Activated T-helper 1 cell treated with anti-CD3 and anti-CD28 coated beads, Interleukin-12 subunit alpha, Interleukin-12 subunit beta, Interleukin-2, Interleukin-4 antibody, amounts not matched to agents 30 ng/mL and 10 ng/mL and 1 ng/mL, durations not matched to agents 14 hours and 24 hours and 36 hours (primary cell): Measurements from ENCODE around the gene PRAF2. TPM values are rescaled to one million over a fixed set of nuclear protein-coding genes. Genes with fewer than 3 reads are reported as not detected.

Experiments used
- DNase-seq: peaks from one replicate; pipeline ENCODE4 v3.0.0; 2021; ENCODE audit warnings: low spot score
- H3K27ac Mint-ChIP-seq: one replicate; pipeline ENCODE4 v1.8.0; 2021; ENCODE audit warnings: mild to moderate bottlenecking, mixed read lengths
- H3K27me3 Mint-ChIP-seq: one replicate; pipeline ENCODE4 v1.8.0; 2022; ENCODE audit warnings: mild to moderate bottlenecking, moderate library complexity, mixed read lengths; ENCODE audit not compliant: insufficient read depth
- H3K36me3 Mint-ChIP-seq: one replicate; pipeline ENCODE4 v1.8.0; 2021; ENCODE audit warnings: low read depth, mixed read lengths
- H3K4me1 Mint-ChIP-seq: one replicate; pipeline ENCODE4 v1.8.0; 2021; ENCODE audit warnings: low read depth, mixed read lengths
- H3K4me3 Mint-ChIP-seq: one replicate; pipeline ENCODE4 v1.8.0; 2021; ENCODE audit warnings: mild to moderate bottlenecking, moderate library complexity, mixed read lengths
- H3K9me3 Mint-ChIP-seq: one replicate; pipeline ENCODE4 v1.8.0; 2021; ENCODE audit warnings: mixed read lengths
- intact Hi-C: fragments of 100-400 bp; cut with micrococcal nuclease; formaldehyde crosslinking; loops from one replicate; pipeline ENCODE4 v1.15.1; 2024
- total RNA-seq: library from RNA; stranded (reverse); gene quantifications from 2 replicates; pipeline ENCODE4 v1.2.3, GENCODE V29; 2022

Gene PRAF2
- total RNA-seq, 1 donor from 2014 or later, result 15.4 TPM

- Mint-ChIP-seq H3K4me1 (peaks cover 6% of the 10 kb centered on the region), H3K9me3 (no peaks in the 10 kb centered on the region), H3K36me3 (peaks cover 16% of the 10 kb centered on the region), H3K4me3 (no peak overlapping the region), H3K27ac (no peak overlapping the region), H3K27me3 (no peaks in the 10 kb centered on the region)
- intact Hi-C loops, result no loop called here
- DNase-seq, result no peak
Observed at GRCh38 chrX:49069038-49069437, 4.8 kb downstream of the PRAF2 start.

- H3K9me3 Mint-ChIP-seq, result no peaks in the 10 kb centered on the region
- no peak overlapping the region for H3K27ac Mint-ChIP-seq
- H3K36me3 Mint-ChIP-seq, result peaks cover 7% of the 10 kb centered on the region
- H3K27me3 Mint-ChIP-seq, result no peaks in the 10 kb centered on the region
- DNase-seq, result no peak
- H3K4me3 Mint-ChIP-seq, result no peak overlapping the region
- intact Hi-C loops, result no loop called here
- H3K4me1 Mint-ChIP-seq, result no peaks in the 10 kb centered on the region
Observed at GRCh38 chrX:49067285-49068120, 6.3 kb downstream of the PRAF2 start.

- Mint-ChIP-seq H3K36me3 (peaks cover 7% of the 10 kb centered on the region), H3K4me3 (no peak overlapping the region), H3K27me3 (no peaks in the 10 kb centered on the region), H3K4me1 (no peaks in the 10 kb centered on the region), H3K27ac (no peak overlapping the region), H3K9me3 (no peaks in the 10 kb centered on the region)
- intact Hi-C loops, result no loop called here
- DNase-seq, result no peak
Observed at GRCh38 chrX:49066690-49067089, 7.1 kb downstream of the PRAF2 start.

DNA sequence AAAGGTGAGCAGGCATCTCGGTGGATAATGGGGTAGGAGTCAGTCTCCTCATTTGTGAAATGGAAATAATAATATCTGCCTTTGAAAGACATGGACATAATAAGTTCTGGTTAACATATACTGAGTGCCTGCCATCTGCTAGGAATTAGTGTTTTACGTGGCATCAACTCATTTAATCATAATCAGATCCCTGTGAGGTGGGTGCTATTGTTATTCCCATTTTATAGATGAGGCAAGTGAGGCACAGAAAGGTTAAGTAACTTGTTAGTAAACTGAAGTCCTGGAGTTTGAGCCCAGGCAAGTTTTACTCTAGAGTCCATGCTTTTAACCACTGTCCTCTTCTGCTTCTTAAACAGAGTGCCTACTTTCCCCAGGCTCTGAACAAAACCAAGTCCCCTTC is 7.5 kb downstream of the PRAF2 start:
- no peaks in the 10 kb centered on the region for H3K4me1 Mint-ChIP-seq
- H3K27ac Mint-ChIP-seq, result no peak overlapping the region
- no peak overlapping the region for H3K4me3 Mint-ChIP-seq
- H3K36me3 Mint-ChIP-seq, result peaks cover 8% of the 10 kb centered on the region
- no peak for DNase-seq
- no peaks in the 10 kb centered on the region for H3K27me3 Mint-ChIP-seq
- no peaks in the 10 kb centered on the region for H3K9me3 Mint-ChIP-seq
- intact Hi-C loops, result no loop called here

GRCh38 chrX:49064735-49065134 is 9.1 kb downstream of the PRAF2 start:
- no peak for DNase-seq
- Mint-ChIP-seq H3K27ac (no peak overlapping the region), H3K27me3 (no peaks in the 10 kb centered on the region), H3K36me3 (peaks cover 4% of the 10 kb centered on the region), H3K4me1 (no peaks in the 10 kb centered on the region), H3K9me3 (no peaks in the 10 kb centered on the region), H3K4me3 (no peak overlapping the region)
- intact Hi-C loops, result no loop called here

GRCh38 chrX:49064303-49064702 is 9.5 kb downstream of the PRAF2 start:
- H3K27me3 Mint-ChIP-seq, result no peaks in the 10 kb centered on the region
- no peak for DNase-seq
- H3K27ac Mint-ChIP-seq, result no peak overlapping the region
- H3K4me3 Mint-ChIP-seq, result no peak overlapping the region
- no peaks in the 10 kb centered on the region for H3K4me1 Mint-ChIP-seq
- peaks cover 3% of the 10 kb centered on the region for H3K36me3 Mint-ChIP-seq
- intact Hi-C loops, result no loop called here
- H3K9me3 Mint-ChIP-seq, result no peaks in the 10 kb centered on the region

DNA sequence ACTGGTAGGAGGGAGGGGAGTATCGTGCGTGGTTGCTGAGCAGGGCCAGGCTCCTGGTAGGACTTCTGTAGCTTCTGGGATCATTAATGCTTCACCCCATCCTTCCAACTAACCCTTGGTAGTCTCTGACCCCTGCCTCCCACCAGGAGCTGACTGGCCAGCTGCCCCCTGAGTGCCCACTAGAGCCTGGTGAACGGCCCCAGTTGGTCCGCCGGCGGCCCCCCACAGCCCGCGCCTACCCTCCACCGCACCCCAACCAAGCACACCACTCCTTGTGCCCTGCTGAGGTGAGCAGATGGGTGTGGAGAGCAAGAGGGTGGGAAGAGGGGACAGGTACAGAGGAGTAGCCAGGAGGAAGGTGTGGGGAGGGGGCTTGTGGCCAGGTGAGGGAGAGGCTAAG is 10.1 kb downstream of the PRAF2 start:
- Mint-ChIP-seq H3K4me1 (no peaks in the 10 kb centered on the region), H3K27me3 (no peaks in the 10 kb centered on the region), H3K4me3 (no peak overlapping the region), H3K36me3 (peaks cover 3% of the 10 kb centered on the region), H3K27ac (no peak overlapping the region), H3K9me3 (no peaks in the 10 kb centered on the region)
- intact Hi-C loops, result no loop called here
- no peak for DNase-seq

GRCh38 chrX:49061916-49062315 is 11.9 kb downstream of the PRAF2 start:
- H3K27me3 Mint-ChIP-seq, result no peaks in the 10 kb centered on the region
- H3K4me3 Mint-ChIP-seq, result no peak overlapping the region
- no peaks in the 10 kb centered on the region for H3K4me1 Mint-ChIP-seq
- H3K36me3 Mint-ChIP-seq, result peaks cover 3% of the 10 kb centered on the region
- H3K9me3 Mint-ChIP-seq, result no peaks in the 10 kb centered on the region
- no peak overlapping the region for H3K27ac Mint-ChIP-seq
- DNase-seq, result no peak
- intact Hi-C loops, result no loop called here

- no peaks in the 10 kb centered on the region for H3K9me3 Mint-ChIP-seq
- intact Hi-C loops, result no loop called here
- DNase-seq, result no peak
- H3K27me3 Mint-ChIP-seq, result no peaks in the 10 kb centered on the region
- H3K4me1 Mint-ChIP-seq, result no peaks in the 10 kb centered on the region
- no peak overlapping the region for H3K27ac Mint-ChIP-seq
- no peak overlapping the region for H3K4me3 Mint-ChIP-seq
- H3K36me3 Mint-ChIP-seq, result peaks cover 3% of the 10 kb centered on the region
Observed at GRCh38 chrX:49061490-49061889, 12.3 kb downstream of the PRAF2 start.

DNA sequence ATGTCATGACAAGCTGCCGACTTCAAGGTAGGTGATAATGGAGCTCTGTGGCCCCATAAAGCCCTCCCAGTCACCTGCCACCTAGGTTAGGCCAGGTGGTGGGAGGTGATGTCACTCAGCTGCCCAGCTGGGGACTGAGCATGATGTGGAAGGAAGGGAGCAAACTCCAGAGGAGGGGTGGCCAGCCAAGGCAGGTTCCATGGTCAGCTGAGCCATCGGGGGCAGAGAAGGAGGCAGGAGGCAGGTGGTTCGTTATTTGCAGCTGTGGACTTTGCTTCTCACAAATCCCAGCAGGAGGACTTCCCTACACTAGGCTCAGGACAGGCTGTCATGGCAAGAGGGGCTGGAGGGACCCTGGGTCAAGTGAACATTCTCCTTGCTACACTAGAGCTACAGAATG is 12.9 kb downstream of the PRAF2 start:
- no peaks in the 10 kb centered on the region for H3K9me3 Mint-ChIP-seq
- no peak overlapping the region for H3K27ac Mint-ChIP-seq
- H3K27me3 Mint-ChIP-seq, result no peaks in the 10 kb centered on the region
- peaks cover 3% of the 10 kb centered on the region for H3K36me3 Mint-ChIP-seq
- H3K4me1 Mint-ChIP-seq, result peaks cover 2% of the 10 kb centered on the region
- no peak for DNase-seq
- intact Hi-C loops, result no loop called here
- H3K4me3 Mint-ChIP-seq, result no peak overlapping the region

- Mint-ChIP-seq H3K27me3 (no peaks in the 10 kb centered on the region), H3K27ac (no peak overlapping the region), H3K36me3 (peaks cover 3% of the 10 kb centered on the region), H3K9me3 (no peaks in the 10 kb centered on the region), H3K4me3 (no peak overlapping the region), H3K4me1 (peaks cover 11% of the 10 kb centered on the region)
- DNase-seq, result no peak
- intact Hi-C loops, result no loop called here
Observed at GRCh38 chrX:49059681-49060085, 14.1 kb downstream of the PRAF2 start.

DNA sequence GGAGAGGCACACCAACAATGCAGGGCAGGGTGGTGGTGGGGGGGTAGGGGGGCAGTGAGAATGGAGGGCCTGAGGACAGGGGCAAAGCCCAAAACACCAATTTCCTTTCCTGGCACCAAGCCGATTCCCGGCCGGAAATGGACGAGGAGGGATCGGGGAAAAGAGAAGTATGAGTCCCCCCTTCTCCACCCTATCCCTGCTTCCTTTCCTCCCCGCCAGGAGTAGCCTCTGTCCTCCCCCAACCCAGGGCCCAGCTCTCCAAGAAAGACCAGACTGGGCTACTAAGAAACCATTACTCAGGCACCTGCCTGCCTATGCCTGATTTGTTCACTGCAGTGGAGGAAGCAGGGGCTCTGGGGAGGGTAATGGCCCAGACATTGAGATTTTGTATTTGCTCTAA is 14.6 kb downstream of the PRAF2 start:
- Mint-ChIP-seq H3K36me3 (peaks cover 3% of the 10 kb centered on the region), H3K27ac (no peak overlapping the region), H3K27me3 (no peaks in the 10 kb centered on the region), H3K4me1 (peaks cover 16% of the 10 kb centered on the region), H3K9me3 (no peaks in the 10 kb centered on the region), H3K4me3 (no peak overlapping the region)
- intact Hi-C loops, result no loop called here
- no peak for DNase-seq

DNA sequence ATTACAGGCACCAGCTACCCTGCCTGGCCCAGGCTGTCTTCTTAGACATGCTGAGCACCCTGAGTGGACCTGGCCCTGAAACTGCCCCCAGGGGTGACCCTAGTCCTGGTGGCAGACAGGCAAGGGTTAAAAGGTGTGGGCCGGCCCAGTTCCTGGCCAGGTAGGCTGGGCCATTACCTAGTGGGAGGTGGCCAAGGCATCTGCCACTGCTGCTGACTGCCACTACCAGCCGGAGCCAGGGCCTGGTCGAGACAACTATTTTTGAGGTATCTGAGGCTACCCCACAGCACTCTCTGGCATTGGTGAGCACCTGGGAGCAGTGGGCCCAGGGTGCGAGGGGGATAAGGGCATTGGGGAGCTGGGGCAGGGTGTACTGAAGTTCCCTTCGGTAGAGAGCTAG is 15.0 kb downstream of the PRAF2 start, which contains the start of gene CCDC120:
TSS of gene CCDC120 (plus strand) at position 206 of the 400 bp plus-strand sequence. CDS start 3,043 bp downstream, outside the sequence.
- intact Hi-C loops, result no loop called here
- Mint-ChIP-seq H3K4me3 (no peak within 1 kb of the TSS), H3K4me1 (peaks cover 20% of the 10 kb centered on the region), H3K27me3 (no peaks in the 10 kb centered on the region), H3K27ac (no peak within 1 kb of the TSS), H3K36me3 (peaks cover 3% of the 10 kb centered on the region), H3K9me3 (no peaks in the 10 kb centered on the region)
- no peak for DNase-seq
